Hepatocyte (in vitro differentiated cells): ENCODE data around the gene RRP12.

Experiments used
- EZH2 ChIP-seq: fragments of 200-600 bp; sonication (generic); IDR thresholded peaks from 2 replicates; pipeline ENCODE4 v1.6.1; 2016; ENCODE audit warnings: antibody characterized with exemption, mild to moderate bottlenecking, borderline replicate concordance
- EZH2phosphoT487 ChIP-seq: fragments of 200-600 bp; sonication (generic); IDR thresholded peaks from one replicate; pipeline ENCODE4 v1.6.1; 2018; ENCODE audit warnings: antibody characterized with exemption, mild to moderate bottlenecking, low read depth, moderate library complexity; ENCODE audit not compliant: unreplicated experiment, severe bottlenecking

GRCh38 chr10:97381626-97382025 is 19.5 kb downstream of the RRP12 start:
- TF ChIP-seq EZH2phosphoT487 (no peak), EZH2 (no peak)
